ENCODE measurements around the gene CKM.

Gene CKM

DNA sequence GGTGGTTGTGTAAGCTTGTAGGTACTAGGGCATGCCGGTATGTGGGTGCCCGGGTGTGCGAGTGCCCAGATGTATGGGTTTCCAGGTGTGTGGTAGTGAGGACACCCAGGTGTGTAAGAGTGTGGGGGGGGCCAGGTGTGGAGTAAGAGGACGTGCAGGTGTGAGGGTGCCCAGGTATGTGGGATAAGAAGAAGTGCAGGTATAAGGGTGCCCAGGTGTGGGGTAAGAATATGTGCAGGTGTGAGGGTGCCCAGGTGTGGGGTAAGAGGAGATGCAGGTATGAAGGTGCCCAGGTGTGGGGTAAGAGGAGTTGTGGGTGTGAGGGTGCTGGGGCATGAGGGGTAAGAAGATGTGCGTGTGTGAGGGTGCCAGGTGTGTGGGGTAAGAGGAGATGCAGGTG is 57.3 kb downstream of the CKM start:
- WGBS, 2 experiments (ENCODE audit: insufficient coverage in 2 of 2) = 95 to 100% methylated on average over 4 to 5 of the region's 5 CpGs
- Histone ChIP-seq H3K4me3 (ENCODE audit: extremely low read depth, insufficient read depth, low read length, poor library complexity, severe bottlenecking) (no peak overlapping the region), H3K36me3 (ENCODE audit: control insufficient read depth, insufficient read depth, low read length) (peaks cover 75% of the 10 kb centered on the region), H3K27ac (ENCODE audit: low read depth, low read length, severe bottlenecking) (no peak overlapping the region), H3K4me1 (ENCODE audit: control insufficient read depth, insufficient read depth, low read length, poor library complexity, severe bottlenecking) (no peaks in the 10 kb centered on the region), H3K9me3 (ENCODE audit: control insufficient read depth, low read length) (no peaks in the 10 kb centered on the region)

DNA sequence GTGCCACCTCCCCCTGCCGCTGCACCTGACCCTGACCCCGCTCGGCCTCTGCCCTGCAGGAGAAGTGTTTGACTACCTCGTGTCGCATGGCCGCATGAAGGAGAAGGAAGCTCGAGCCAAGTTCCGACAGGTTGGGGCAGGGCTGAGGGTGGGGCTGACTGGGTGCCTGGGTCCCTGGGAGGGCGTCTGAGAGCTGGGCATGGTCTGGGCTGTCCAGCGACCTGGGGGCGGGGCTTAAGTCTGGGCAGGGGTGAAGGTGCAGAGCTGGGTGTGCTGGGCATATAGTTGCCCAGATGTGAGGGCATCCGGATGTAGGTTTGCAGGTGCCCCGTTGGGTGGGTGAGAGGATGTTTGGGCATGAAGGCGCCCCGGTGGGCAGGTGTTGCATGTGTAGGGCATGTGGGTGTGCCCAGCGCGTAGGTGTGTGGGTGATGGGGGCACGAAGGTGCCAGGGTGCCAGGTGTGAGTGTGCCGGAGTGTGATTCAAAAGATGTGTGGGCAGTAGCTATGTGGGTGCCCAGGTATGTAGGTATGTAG is 57.8 kb downstream of the CKM start:
- Histone ChIP-seq H3K4me1 (ENCODE audit: control insufficient read depth, insufficient read depth, low read length, poor library complexity, severe bottlenecking) (no peaks in the 10 kb centered on the region), H3K4me3 (ENCODE audit: extremely low read depth, insufficient read depth, low read length, poor library complexity, severe bottlenecking) (no peak overlapping the region), H3K36me3 (ENCODE audit: control insufficient read depth, insufficient read depth, low read length) (peaks cover 72% of the 10 kb centered on the region), H3K9me3 (ENCODE audit: control insufficient read depth, low read length) (no peaks in the 10 kb centered on the region), H3K27ac (ENCODE audit: low read depth, low read length, severe bottlenecking) (no peak overlapping the region)
- WGBS, 2 experiments (ENCODE audit: insufficient coverage in 2 of 2) = 97 to 99% methylated on average over 10 to 18 of the region's 19 CpGs

DNA sequence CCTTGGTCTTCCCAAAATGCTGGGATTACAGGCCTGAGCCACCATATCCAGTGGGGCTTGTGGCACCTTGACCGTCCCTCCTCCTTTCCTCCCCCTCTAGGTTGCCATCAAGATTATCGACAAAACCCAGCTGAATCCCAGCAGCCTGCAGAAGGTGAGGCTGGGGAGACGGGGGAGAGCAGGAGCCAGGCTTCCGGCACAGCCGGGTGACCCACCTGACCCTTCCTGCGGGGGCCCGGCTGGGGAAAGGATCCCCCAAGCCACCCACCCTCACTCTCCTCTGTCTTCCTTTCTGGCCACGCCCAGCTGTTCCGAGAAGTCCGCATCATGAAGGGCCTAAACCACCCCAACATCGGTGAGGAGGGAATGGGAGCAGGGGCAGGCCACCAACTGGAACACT is 59.7 kb downstream of the CKM start:
- WGBS, 2 experiments (ENCODE audit: insufficient coverage in 2 of 2) = 94 to 100% methylated on average over 5 to 7 of the region's 11 CpGs
- H3K9me3 ChIP-seq (ENCODE audit: control insufficient read depth, low read length) = no peaks in the 10 kb centered on the region
- no peak overlapping the region for H3K4me3 ChIP-seq (ENCODE audit: extremely low read depth, insufficient read depth, low read length, poor library complexity, severe bottlenecking)
- H3K27ac ChIP-seq (ENCODE audit: low read depth, low read length, severe bottlenecking) = no peak overlapping the region
- H3K36me3 ChIP-seq (ENCODE audit: control insufficient read depth, insufficient read depth, low read length) = peaks cover 67% of the 10 kb centered on the region
- no peaks in the 10 kb centered on the region for H3K4me1 ChIP-seq (ENCODE audit: control insufficient read depth, insufficient read depth, low read length, poor library complexity, severe bottlenecking)

DNA sequence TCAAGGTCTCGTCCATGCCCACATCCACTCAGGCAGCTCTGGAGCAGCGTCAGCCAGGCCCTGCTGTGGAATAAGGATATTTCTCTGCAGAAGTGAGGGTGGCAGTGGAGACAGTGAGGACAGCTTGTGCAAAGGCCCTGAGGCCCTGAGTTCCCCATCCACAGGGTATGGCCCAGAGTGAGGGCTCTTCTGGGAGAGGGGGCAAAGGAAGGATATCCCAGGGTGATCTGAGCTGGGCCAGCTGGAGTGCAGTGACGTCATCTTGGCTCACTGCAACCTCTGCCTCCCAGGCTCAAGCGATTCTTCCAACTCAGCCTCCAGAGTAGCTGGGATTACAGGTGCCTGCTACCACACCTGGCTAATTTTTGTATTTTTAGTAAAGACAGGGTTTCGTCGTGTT is 60.1 kb downstream of the CKM start:
- H3K27ac ChIP-seq (ENCODE audit: low read depth, low read length, severe bottlenecking) = no peak overlapping the region
- WGBS, 2 experiments (ENCODE audit: insufficient coverage in 2 of 2) = 93 to 95% methylated on average over 4 to 6 of the region's 6 CpGs
- H3K36me3 ChIP-seq (ENCODE audit: control insufficient read depth, insufficient read depth, low read length) = peaks cover 62% of the 10 kb centered on the region
- no peaks in the 10 kb centered on the region for H3K4me1 ChIP-seq (ENCODE audit: control insufficient read depth, insufficient read depth, low read length, poor library complexity, severe bottlenecking)
- H3K4me3 ChIP-seq (ENCODE audit: extremely low read depth, insufficient read depth, low read length, poor library complexity, severe bottlenecking) = no peak overlapping the region
- no peaks in the 10 kb centered on the region for H3K9me3 ChIP-seq (ENCODE audit: control insufficient read depth, low read length)

DNA sequence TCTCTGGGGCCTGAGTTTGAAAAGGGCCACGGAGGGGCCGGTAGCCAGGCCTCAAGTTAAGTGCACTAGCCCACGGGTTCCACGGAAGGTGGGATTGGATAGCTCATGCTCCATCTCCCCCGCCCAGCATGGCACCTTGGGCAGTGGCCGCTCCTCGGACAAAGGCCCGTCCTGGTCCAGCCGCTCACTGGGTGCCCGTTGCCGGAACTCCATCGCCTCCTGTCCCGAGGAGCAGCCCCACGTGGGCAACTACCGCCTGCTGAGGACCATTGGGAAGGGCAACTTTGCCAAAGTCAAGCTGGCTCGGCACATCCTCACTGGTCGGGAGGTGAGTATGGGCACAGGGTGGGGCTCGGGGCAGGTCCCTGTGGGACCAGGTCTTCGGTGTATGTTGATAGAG is 63.8 kb downstream of the CKM start:
- no peak overlapping the region for H3K4me3 ChIP-seq (ENCODE audit: extremely low read depth, insufficient read depth, low read length, poor library complexity, severe bottlenecking)
- peaks cover 55% of the 10 kb centered on the region for H3K36me3 ChIP-seq (ENCODE audit: control insufficient read depth, insufficient read depth, low read length)
- H3K9me3 ChIP-seq (ENCODE audit: control insufficient read depth, low read length) = no peaks in the 10 kb centered on the region
- 91 to 96% methylated on average over 15 to 18 of the region's 19 CpGs for WGBS, 2 experiments (ENCODE audit: insufficient coverage in 2 of 2)
- no peaks in the 10 kb centered on the region for H3K4me1 ChIP-seq (ENCODE audit: control insufficient read depth, insufficient read depth, low read length, poor library complexity, severe bottlenecking)
- H3K27ac ChIP-seq (ENCODE audit: low read depth, low read length, severe bottlenecking) = no peak overlapping the region

DNA sequence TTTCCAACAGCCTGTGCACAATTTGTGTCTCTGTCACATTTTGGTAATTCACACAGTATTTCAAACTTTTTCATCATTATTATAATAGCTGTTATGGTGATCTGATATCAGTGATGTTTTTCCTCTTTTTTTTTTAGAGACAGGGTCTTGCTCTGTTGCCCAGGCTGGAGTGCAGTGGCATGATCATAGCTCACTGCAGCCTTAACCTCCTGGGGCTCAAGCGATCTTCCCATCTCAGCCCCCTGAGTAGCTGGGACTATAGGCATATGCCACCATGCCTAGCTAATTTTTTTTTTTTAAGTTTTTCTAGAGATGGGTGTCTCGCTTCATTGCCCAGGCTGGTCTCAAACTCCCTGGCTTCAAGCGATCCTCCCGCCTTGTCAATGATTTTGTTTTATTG is 65.8 kb downstream of the CKM start:
- H3K36me3 ChIP-seq (ENCODE audit: control insufficient read depth, insufficient read depth, low read length) = peaks cover 56% of the 10 kb centered on the region
- no peaks in the 10 kb centered on the region for H3K9me3 ChIP-seq (ENCODE audit: control insufficient read depth, low read length)
- H3K27ac ChIP-seq (ENCODE audit: low read depth, low read length, severe bottlenecking) = no peak overlapping the region
- H3K4me1 ChIP-seq (ENCODE audit: control insufficient read depth, insufficient read depth, low read length, poor library complexity, severe bottlenecking) = peaks cover 12% of the 10 kb centered on the region
- WGBS, 2 experiments (ENCODE audit: insufficient coverage in 2 of 2) = 100% methylated on average over 3 of the region's 4 CpGs; no CpG with 5 or more reads in 1 of the 2 experiments
- no peak overlapping the region for H3K4me3 ChIP-seq (ENCODE audit: extremely low read depth, insufficient read depth, low read length, poor library complexity, severe bottlenecking)

Data from mesodermal cell (in vitro differentiated cells).